Parathyroid adenoma (tissue), 2 donors: ENCODE data around the gene ACSBG1.

Experiments
- H2AFZ ChIP-seq: fragments of 300-600 bp; sonication (generic); one replicate; pipeline ENCODE4 v1.7.0; 2017; ENCODE audit warnings: antibody characterized with exemption, mild to moderate bottlenecking
- H3K27ac ChIP-seq: fragments of 300-600 bp; sonication (generic); one replicate; pipeline ENCODE4 v1.7.0; 2017
- H3K27me3 ChIP-seq: fragments of 300-600 bp; sonication (generic); one replicate; pipeline ENCODE4 v1.7.0; 2017; ENCODE audit warnings: low read length; ENCODE audit not compliant: control insufficient read depth, insufficient read depth
- H3K36me3 ChIP-seq: fragments of 300-600 bp; sonication (generic); one replicate; pipeline ENCODE4 v1.7.0; 2017; ENCODE audit warnings: low read length; ENCODE audit not compliant: control insufficient read depth, insufficient read depth
- H3K4me1 ChIP-seq: fragments of 300-600 bp; sonication (generic); one replicate; pipeline ENCODE4 v1.7.0; 2017; ENCODE audit warnings: control low read depth
- H3K4me2 ChIP-seq: fragments of 300-600 bp; sonication (generic); one replicate; pipeline ENCODE4 v1.7.0; 2017; ENCODE audit warnings: low read length
- H3K4me3 ChIP-seq: fragments of 300-600 bp; sonication (generic); one replicate; pipeline ENCODE4 v1.7.0; 2017; ENCODE audit warnings: low read depth, low read length
- H3K79me2 ChIP-seq: fragments of 300-600 bp; sonication (generic); one replicate; pipeline ENCODE4 v1.7.0; 2017; ENCODE audit warnings: control low read depth
- H3K9ac ChIP-seq: fragments of 300-600 bp; sonication (generic); one replicate; pipeline ENCODE4 v1.7.0; 2017; ENCODE audit warnings: mild to moderate bottlenecking
- H3K9me3 ChIP-seq: fragments of 300-600 bp; sonication (generic); one replicate; pipeline ENCODE4 v1.7.0; 2017; ENCODE audit warnings: low read length; ENCODE audit not compliant: control insufficient read depth
- TF ChIP-seq, protein P1 (sequence below): fragments of 300-600 bp; sonication (generic); IDR thresholded peaks from one replicate; pipeline ENCODE4 v1.7.0; 2017; ENCODE audit warnings: antibody characterized with exemption, mild to moderate bottlenecking
- donor health status: primary hyperparathyroidism.

The ACSBG1 gene

DNA sequence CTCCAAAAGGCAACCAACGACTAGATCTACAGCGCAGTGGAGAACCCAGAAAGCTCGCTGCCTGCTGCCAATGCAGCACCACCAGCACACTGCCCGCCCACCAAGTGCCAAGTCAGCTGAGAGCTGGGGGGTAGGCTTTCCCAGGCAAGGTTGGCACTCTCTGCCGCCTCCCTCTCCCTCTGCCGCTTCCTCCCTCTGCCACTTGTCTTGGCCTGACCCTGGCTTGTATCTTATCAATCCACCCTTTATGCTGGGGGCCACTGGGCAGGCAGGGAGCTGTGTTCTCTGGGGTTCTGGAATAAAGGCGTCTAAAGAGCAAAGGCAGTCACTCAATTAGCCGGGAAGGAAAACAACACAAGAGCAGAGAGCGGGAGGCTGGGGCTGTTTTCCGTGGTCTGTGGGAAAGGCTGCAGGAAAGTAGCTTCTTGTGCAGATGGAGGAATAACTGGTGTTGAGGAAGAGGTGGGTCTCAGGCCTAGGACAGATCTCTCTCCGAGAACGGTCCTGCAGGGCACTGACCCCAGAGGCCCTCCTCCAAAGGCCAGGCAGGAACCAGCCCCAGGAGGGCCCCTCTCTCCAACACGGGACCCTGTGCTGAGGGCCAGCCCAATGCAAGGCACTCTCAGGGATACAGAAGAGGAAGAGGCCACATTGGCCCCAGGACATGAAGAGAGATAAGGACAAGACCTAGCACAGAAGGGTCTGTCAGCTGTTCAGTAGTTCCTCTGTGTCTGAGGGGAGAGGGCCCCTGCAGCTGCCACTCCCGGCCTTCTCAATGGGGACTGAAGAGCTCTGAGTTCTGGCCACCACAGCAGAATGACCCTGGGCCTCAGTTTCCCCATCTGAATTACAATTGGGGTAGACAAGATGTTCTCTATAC is 30.8 kb downstream of the ACSBG1 start:
- no peak overlapping the region for H2AFZ ChIP-seq
- no peaks in the 10 kb centered on the region for H3K9me3 ChIP-seq
- H3K79me2 ChIP-seq, result no peaks in the 10 kb centered on the region
- H3K4me3 ChIP-seq, result no peak overlapping the region
- no peaks in the 10 kb centered on the region for H3K4me1 ChIP-seq
- TF ChIP-seq, protein P1, sequence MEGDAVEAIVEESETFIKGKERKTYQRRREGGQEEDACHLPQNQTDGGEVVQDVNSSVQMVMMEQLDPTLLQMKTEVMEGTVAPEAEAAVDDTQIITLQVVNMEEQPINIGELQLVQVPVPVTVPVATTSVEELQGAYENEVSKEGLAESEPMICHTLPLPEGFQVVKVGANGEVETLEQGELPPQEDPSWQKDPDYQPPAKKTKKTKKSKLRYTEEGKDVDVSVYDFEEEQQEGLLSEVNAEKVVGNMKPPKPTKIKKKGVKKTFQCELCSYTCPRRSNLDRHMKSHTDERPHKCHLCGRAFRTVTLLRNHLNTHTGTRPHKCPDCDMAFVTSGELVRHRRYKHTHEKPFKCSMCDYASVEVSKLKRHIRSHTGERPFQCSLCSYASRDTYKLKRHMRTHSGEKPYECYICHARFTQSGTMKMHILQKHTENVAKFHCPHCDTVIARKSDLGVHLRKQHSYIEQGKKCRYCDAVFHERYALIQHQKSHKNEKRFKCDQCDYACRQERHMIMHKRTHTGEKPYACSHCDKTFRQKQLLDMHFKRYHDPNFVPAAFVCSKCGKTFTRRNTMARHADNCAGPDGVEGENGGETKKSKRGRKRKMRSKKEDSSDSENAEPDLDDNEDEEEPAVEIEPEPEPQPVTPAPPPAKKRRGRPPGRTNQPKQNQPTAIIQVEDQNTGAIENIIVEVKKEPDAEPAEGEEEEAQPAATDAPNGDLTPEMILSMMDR, result no peak
- no peak overlapping the region for H3K27ac ChIP-seq
- no peaks in the 10 kb centered on the region for H3K27me3 ChIP-seq
- H3K36me3 ChIP-seq, result no peaks in the 10 kb centered on the region
- no peak overlapping the region for H3K9ac ChIP-seq
- H3K4me2 ChIP-seq, result no peak overlapping the region

DNA sequence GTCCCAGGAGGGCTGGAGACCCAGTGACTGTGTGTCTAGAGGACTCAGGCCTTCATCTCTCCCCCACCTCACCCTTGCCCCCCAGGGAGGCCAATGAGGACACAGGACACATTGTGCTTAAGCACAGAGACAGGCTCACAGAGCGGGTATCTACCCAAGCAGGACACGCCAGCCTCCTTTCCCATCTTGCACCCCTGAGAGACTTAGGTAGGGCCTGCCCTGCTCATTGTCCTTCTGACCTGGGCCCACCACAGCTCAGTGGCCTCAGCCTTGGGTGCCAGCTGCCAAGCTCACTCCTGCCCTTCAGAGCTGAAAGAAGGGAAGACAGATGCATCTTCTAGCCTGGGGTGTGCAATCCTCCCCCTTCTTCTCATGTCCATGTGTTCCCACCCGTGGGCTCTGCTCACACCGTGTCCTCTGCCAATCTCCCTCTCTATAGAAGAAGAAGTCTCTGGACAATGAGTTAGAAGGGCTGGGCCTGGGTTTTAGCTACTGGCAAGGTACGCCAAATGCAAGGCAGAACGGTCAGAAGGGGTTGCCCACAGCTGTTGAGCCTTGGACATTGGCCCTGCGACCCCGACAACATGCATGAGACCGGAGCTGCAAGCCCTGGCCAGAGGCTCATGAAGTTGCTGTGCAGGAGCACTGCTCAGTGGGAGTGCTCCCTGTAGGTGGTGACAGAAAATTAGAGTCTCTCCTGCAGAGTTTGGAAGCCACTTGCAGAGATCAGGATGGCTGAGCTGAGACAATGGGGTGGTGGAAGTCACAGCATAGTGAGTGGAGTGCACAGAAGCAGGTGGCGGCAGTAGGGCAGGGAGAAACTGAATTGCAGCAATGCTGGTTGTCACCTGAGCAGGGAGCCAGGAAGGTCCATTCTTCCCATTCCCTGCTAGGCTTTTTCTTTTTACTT is 32.8 kb downstream of the ACSBG1 start:
- Histone ChIP-seq H3K79me2 (no peaks in the 10 kb centered on the region), H3K36me3 (no peaks in the 10 kb centered on the region), H3K9me3 (no peaks in the 10 kb centered on the region), H3K9ac (no peak overlapping the region), H3K4me1 (no peaks in the 10 kb centered on the region), H3K27ac (no peak overlapping the region), H2AFZ (no peak overlapping the region), H3K4me3 (no peak overlapping the region), H3K4me2 (no peak overlapping the region), H3K27me3 (no peaks in the 10 kb centered on the region)
- TF ChIP-seq, protein P1, result no peak

DNA sequence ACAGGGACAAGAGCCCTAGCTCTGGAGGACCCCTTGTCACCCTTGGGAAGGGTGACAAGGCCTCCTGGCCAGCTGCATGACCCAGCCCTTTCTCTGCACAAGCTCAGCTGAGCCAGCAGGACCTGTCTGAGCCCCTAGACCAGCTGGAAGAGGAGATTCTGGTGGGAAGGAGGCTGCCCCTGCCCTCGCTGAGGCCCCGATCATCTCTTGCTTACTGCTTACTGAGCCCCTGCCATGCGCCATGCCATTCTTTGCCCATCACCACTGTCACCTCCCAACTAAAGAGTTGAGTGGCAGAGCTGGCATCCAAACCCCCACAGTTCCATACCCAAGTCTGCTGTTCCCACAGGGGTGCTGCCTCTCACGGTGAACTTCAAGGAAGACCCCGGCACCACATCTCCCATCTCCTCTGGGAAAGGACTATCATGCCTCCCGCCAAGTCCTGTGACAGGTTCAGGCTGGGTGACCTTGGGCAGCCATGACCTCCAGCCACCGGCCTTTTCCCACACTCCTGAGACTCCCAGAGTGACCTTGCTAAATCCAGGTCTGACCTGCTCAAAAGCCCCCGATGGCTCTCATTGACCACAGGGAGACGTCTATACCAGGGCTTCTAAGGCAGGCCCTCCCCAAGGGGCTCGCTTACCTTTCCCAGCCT is 34.0 kb downstream of the ACSBG1 start:
- Histone ChIP-seq H3K4me2 (no peak overlapping the region), H3K4me1 (no peaks in the 10 kb centered on the region), H2AFZ (no peak overlapping the region), H3K9me3 (no peaks in the 10 kb centered on the region), H3K9ac (no peak overlapping the region), H3K79me2 (no peaks in the 10 kb centered on the region), H3K36me3 (no peaks in the 10 kb centered on the region), H3K27ac (no peak overlapping the region), H3K4me3 (no peak overlapping the region), H3K27me3 (no peaks in the 10 kb centered on the region)
- TF ChIP-seq, protein P1, result no peak

DNA sequence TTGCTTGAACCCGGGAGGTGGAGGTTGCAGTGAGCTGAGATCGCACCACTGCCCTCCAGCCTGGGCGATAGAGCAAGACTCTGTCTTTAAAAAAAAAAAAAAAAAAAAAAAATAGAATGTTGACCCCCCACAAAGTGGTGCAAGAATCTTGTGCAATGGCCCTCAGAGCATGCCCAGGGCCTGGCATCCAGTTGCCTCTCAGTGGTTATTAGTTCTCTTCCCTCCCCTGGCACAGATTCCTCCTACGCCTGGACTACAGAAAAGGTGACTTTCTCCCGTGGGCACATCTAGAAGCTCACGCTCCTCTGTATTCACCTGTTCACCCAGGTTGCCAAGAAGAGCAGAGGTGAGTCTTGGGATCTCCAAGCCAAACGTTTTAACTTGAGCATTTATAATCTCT is 36.7 kb downstream of the ACSBG1 start:
- no peak overlapping the region for H3K9ac ChIP-seq
- no peaks in the 10 kb centered on the region for H3K79me2 ChIP-seq
- no peak overlapping the region for H2AFZ ChIP-seq
- no peak overlapping the region for H3K4me2 ChIP-seq
- H3K4me1 ChIP-seq, result no peaks in the 10 kb centered on the region
- no peak overlapping the region for H3K4me3 ChIP-seq
- H3K27ac ChIP-seq, result no peak overlapping the region
- no peaks in the 10 kb centered on the region for H3K9me3 ChIP-seq
- H3K36me3 ChIP-seq, result no peaks in the 10 kb centered on the region
- no peaks in the 10 kb centered on the region for H3K27me3 ChIP-seq
- TF ChIP-seq, protein P1, result no peak
